Measurements from ENCODE around the gene BOC. TPM values are rescaled to one million over a fixed set of nuclear protein-coding genes. Genes with fewer than 3 reads are reported as not detected.

BOC gene
- total and polyA plus RNA-seq, 2 experiments from 2014 or later = 18.4 to 21.6 TPM

DNA sequence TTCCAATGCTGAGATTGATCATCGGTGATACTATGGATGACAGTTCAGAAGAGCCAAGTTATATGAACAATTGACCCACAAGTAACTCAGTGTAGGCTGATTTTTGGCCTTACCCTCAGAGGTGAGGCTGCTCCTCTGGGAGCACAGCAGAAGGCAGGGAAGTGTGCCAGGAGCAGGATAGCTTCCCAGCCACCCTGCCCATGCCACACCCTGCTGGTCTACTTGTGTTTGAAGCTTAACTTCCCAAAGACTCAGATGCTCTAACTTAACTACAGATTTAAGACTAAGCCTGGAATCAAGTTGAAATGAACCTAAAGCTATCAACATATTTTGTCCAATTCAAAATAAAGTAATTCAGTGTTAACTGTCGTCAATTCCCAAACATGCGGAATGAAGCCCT, 77.5 kb downstream of the BOC start:
- no peaks in the 10 kb centered on the region for H4K20me1 ChIP-seq (ENCODE audit: insufficient read depth)
- peaks cover 20% of the 10 kb centered on the region for H3F3A ChIP-seq (ENCODE audit: insufficient read depth)
- no peaks in the 10 kb centered on the region for H3K27me3 ChIP-seq (replicated peaks; ENCODE audit: insufficient read depth)
- no peaks in the 10 kb centered on the region for H3K9me2 ChIP-seq (ENCODE audit: insufficient read depth)
- H2AFZ ChIP-seq = no peak overlapping the region
- H3K9me3 ChIP-seq (ENCODE audit: low read depth) = no peaks in the 10 kb centered on the region
- H3K27ac ChIP-seq = no peak overlapping the region
- peaks cover 24% of the 10 kb centered on the region for H3K4me1 ChIP-seq (ENCODE audit: insufficient read depth)
- H3K9ac ChIP-seq = no peak overlapping the region
- DNase-seq = no peak
- no peak overlapping the region for H3K4me3 ChIP-seq
- H3K4me2 ChIP-seq (ENCODE audit: unreplicated experiment) = no peak overlapping the region
- TF ChIP-seq EZH2phosphoT487 (IDR thresholded peaks at IDR 0.05; ENCODE audit: insufficient read depth, low read depth) (no peak), EZH2 (IDR thresholded peaks at IDR 0.05; ENCODE audit: insufficient read depth, poor library complexity, severe bottlenecking) (no peak)
- WGBS, 2 experiments (ENCODE audit: low coverage in 1 of 2, low lambda C conversion rate in 2 of 2, missing lambda C conversion rate in 2 of 2) = 85 to 93% methylated on average over 3 of the region's 3 CpGs
- no peaks in the 10 kb centered on the region for H3K79me2 ChIP-seq (ENCODE audit: insufficient read depth)
- H3K36me3 ChIP-seq (ENCODE audit: low read depth) = no peaks in the 10 kb centered on the region
- in situ Hi-C loops (cut with MboI) = loop anchor here (10.0 kb wide), 1 partner anchor 234 kb away; no protein-coding TSS in a partner anchor

DNA sequence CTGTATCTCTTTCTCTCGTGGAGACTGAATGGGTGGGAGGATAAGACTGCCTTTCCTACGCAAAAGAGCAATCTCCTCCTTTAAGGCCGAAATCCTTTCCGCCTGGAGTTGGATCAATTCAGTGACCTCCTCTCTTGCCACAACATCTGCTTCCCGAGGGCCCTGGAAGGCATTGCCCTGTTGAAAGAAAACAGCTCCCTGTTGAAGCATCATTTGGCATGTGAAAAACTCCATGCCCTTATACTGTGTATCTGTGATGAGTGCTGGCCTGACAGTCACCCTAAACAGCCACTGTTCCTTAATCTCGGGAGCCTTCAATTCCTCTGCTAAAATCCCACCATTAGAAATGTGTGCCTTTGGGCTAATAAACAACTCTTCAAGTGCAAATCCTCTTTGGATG, 80.2 kb downstream of the BOC start:
- Histone ChIP-seq H3K9me2 (ENCODE audit: insufficient read depth) (no peaks in the 10 kb centered on the region), H3K36me3 (ENCODE audit: low read depth) (no peaks in the 10 kb centered on the region), H3K4me3 (no peak overlapping the region), H4K20me1 (ENCODE audit: insufficient read depth) (no peaks in the 10 kb centered on the region), H3K4me2 (ENCODE audit: unreplicated experiment) (no peak overlapping the region), H3K4me1 (ENCODE audit: insufficient read depth) (peaks cover 15% of the 10 kb centered on the region), H3F3A (ENCODE audit: insufficient read depth) (peaks cover 8% of the 10 kb centered on the region), H2AFZ (no peak overlapping the region), H3K9ac (no peak overlapping the region), H3K27me3 (replicated peaks; ENCODE audit: insufficient read depth) (no peaks in the 10 kb centered on the region), H3K27ac (no peak overlapping the region), H3K9me3 (ENCODE audit: low read depth) (no peaks in the 10 kb centered on the region), H3K79me2 (ENCODE audit: insufficient read depth) (no peaks in the 10 kb centered on the region)
- no peak for DNase-seq
- no peak for TF ChIP-seq EZH2phosphoT487 (IDR thresholded peaks at IDR 0.05; ENCODE audit: insufficient read depth, low read depth)
- no peak for TF ChIP-seq EZH2 (IDR thresholded peaks at IDR 0.05; ENCODE audit: insufficient read depth, poor library complexity, severe bottlenecking)
- in situ Hi-C loops (cut with MboI) = no loop called here
- 30 to 41% methylated on average over 6 of the region's 6 CpGs for WGBS, 2 experiments (ENCODE audit: low coverage in 1 of 2, low lambda C conversion rate in 2 of 2, missing lambda C conversion rate in 2 of 2)

DNA sequence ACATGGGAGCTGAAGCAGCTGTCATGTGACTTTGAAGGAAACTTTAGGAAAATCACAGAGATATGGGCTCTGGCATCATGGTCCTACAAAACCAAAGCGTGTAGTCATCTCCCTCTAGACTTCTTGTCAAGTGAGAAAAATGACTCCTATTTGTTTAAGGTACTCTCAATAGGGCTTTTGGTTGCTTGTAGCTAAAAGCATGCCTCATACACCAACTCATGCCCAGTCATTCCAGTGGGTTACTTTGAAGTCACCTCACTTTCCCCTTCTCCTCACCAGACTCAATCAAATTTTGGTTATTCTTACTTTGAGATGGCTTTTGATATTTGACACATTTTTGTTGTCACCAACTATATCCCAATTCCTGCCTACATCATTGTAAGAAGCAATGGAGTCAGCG, 81.6 kb downstream of the BOC start:
- Histone ChIP-seq H2AFZ (no peak overlapping the region), H3F3A (ENCODE audit: insufficient read depth) (peaks cover under 1% of the 10 kb centered on the region), H3K36me3 (ENCODE audit: low read depth) (no peaks in the 10 kb centered on the region), H4K20me1 (ENCODE audit: insufficient read depth) (no peaks in the 10 kb centered on the region), H3K27ac (no peak overlapping the region), H3K79me2 (ENCODE audit: insufficient read depth) (no peaks in the 10 kb centered on the region), H3K4me1 (ENCODE audit: insufficient read depth) (peaks cover 1% of the 10 kb centered on the region), H3K9me2 (ENCODE audit: insufficient read depth) (no peaks in the 10 kb centered on the region), H3K27me3 (replicated peaks; ENCODE audit: insufficient read depth) (no peaks in the 10 kb centered on the region), H3K4me3 (no peak overlapping the region), H3K9ac (no peak overlapping the region), H3K9me3 (ENCODE audit: low read depth) (no peaks in the 10 kb centered on the region), H3K4me2 (ENCODE audit: unreplicated experiment) (no peak overlapping the region)
- TF ChIP-seq EZH2 (IDR thresholded peaks at IDR 0.05; ENCODE audit: insufficient read depth, poor library complexity, severe bottlenecking) (no peak), EZH2phosphoT487 (IDR thresholded peaks at IDR 0.05; ENCODE audit: insufficient read depth, low read depth) (no peak)
- WGBS, 2 experiments (ENCODE audit: low coverage in 1 of 2, low lambda C conversion rate in 2 of 2, missing lambda C conversion rate in 2 of 2) = 96 to 100% methylated on average over 2 of the region's 2 CpGs
- DNase-seq = no peak
- in situ Hi-C loops (cut with MboI) = no loop called here

DNA sequence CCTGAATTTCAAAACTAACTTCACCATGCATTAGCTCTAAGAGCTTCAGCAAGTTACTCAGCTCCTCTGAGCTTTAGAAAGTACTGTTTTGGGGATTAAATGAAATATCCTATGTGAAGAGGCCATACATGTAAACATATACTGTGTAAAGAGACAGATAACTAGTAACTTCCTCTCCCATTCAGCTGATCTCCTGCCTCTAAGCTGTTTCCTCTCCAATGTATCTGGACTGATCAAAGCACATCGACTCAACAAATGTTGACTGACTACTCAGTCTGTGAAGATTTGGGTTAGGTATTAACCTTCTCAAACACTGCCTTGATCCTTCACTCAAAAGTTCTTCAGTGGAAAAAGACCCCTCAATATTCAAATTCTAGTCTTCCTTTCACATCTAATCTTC, 82.0 kb downstream of the BOC start:
- Histone ChIP-seq H3F3A (ENCODE audit: insufficient read depth) (no peaks in the 10 kb centered on the region), H3K4me2 (ENCODE audit: unreplicated experiment) (no peak overlapping the region), H3K9me3 (ENCODE audit: low read depth) (no peaks in the 10 kb centered on the region), H3K9me2 (ENCODE audit: insufficient read depth) (no peaks in the 10 kb centered on the region), H3K27me3 (replicated peaks; ENCODE audit: insufficient read depth) (no peaks in the 10 kb centered on the region), H3K9ac (no peak overlapping the region), H3K4me3 (no peak overlapping the region), H3K4me1 (ENCODE audit: insufficient read depth) (no peaks in the 10 kb centered on the region), H3K36me3 (ENCODE audit: low read depth) (no peaks in the 10 kb centered on the region), H3K79me2 (ENCODE audit: insufficient read depth) (no peaks in the 10 kb centered on the region), H4K20me1 (ENCODE audit: insufficient read depth) (no peaks in the 10 kb centered on the region), H2AFZ (no peak overlapping the region), H3K27ac (no peak overlapping the region)
- in situ Hi-C loops (cut with MboI) = no loop called here
- TF ChIP-seq EZH2phosphoT487 (IDR thresholded peaks at IDR 0.05; ENCODE audit: insufficient read depth, low read depth) (no peak), EZH2 (IDR thresholded peaks at IDR 0.05; ENCODE audit: insufficient read depth, poor library complexity, severe bottlenecking) (no peak)
- DNase-seq = no peak
- 93 to 95% methylated on average over 1 of the region's 1 CpG for WGBS, 2 experiments (ENCODE audit: low coverage in 1 of 2, low lambda C conversion rate in 2 of 2, missing lambda C conversion rate in 2 of 2)

DNA sequence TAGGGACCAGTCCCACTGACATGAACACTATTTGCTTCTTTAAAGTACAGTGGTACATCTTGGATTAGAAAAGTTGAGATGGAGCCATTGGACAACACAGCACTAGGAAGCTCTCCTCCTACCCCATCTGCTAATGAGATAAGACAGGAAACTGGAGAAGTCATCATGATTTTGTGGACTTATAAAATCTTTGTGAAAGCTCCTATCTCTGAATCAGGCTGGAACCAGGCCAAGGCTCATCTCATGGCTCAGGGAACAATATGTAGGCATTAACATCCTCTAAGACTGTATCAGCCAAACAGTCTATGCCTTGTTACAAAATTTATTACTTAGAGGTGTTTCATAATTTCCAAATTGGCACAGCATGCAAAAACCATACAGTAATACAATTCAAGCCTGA, 84.1 kb downstream of the BOC start:
- H3K27me3 ChIP-seq (replicated peaks; ENCODE audit: insufficient read depth) = no peaks in the 10 kb centered on the region
- no peak for DNase-seq
- no peak overlapping the region for H3K9ac ChIP-seq
- no peaks in the 10 kb centered on the region for H3K9me2 ChIP-seq (ENCODE audit: insufficient read depth)
- H3K79me2 ChIP-seq (ENCODE audit: insufficient read depth) = no peaks in the 10 kb centered on the region
- no peaks in the 10 kb centered on the region for H3K4me1 ChIP-seq (ENCODE audit: insufficient read depth)
- TF ChIP-seq EZH2phosphoT487 (IDR thresholded peaks at IDR 0.05; ENCODE audit: insufficient read depth, low read depth) (no peak), EZH2 (IDR thresholded peaks at IDR 0.05; ENCODE audit: insufficient read depth, poor library complexity, severe bottlenecking) (no peak)
- no peak overlapping the region for H3K27ac ChIP-seq
- in situ Hi-C loops (cut with MboI) = no loop called here
- no peaks in the 10 kb centered on the region for H3K36me3 ChIP-seq (ENCODE audit: low read depth)
- no peak overlapping the region for H2AFZ ChIP-seq
- no peak overlapping the region for H3K4me3 ChIP-seq
- no peak overlapping the region for H3K4me2 ChIP-seq (ENCODE audit: unreplicated experiment)
- H4K20me1 ChIP-seq (ENCODE audit: insufficient read depth) = no peaks in the 10 kb centered on the region
- no peaks in the 10 kb centered on the region for H3K9me3 ChIP-seq (ENCODE audit: low read depth)
- no peaks in the 10 kb centered on the region for H3F3A ChIP-seq (ENCODE audit: insufficient read depth)
